NCI-H69 (cell line): ENCODE results near the gene DCST1.

Source experiments
- DNase-seq: peaks from one replicate; lab custom pipeline; 2025; lab: John Stamatoyannopoulos, UW

The DCST1 gene

DNA sequence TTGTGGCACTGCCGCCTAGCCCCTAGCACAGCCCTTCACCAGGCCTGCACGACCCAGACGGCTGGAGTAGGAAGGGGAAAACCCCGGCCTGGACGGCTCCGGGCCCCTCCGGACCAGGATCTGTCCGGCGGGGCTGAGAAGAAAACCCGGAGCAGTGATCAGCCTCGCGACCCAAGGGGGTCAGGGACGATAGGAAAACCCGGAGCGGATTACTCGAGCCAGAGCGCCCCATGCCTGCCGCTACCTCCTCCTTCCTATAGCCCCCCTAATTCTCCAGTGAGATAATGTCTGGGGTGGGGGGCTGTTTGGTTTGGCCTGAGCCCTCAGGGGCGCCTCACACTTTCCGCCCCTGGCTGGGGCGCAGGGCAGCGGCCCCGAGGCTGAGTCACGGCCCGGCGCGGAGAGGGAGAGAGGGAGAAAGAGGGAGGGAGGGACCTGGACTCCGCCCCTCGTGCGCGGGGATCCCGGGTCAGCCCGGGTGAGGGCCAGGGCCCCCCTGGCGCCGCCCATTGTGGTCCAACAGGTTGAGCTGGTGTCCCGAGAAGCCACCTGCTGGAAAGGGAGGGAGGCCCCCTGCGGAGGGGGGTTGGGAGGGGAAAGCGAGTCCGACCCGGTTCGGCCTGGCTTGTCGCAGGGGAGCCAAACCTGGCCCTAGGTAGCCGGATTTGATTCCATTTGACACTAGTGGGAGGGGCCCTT is 32.7 kb upstream of the DCST1 start:
- DNase-seq, result peak; percentile 97

DNA sequence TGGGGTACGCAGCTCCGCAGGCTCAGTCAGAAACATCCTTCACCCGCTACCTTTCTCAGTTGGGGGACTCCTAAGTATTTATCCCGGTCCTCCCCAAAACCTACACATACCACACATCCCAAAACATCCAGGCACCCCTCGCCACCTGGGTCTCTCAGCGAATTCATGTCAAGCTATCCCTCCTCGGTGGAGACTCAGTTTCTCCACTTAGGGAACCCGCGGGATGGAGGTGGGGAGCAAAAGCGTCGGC is 32.3 kb upstream of the DCST1 start:
- DNase-seq, result no peak

DNA sequence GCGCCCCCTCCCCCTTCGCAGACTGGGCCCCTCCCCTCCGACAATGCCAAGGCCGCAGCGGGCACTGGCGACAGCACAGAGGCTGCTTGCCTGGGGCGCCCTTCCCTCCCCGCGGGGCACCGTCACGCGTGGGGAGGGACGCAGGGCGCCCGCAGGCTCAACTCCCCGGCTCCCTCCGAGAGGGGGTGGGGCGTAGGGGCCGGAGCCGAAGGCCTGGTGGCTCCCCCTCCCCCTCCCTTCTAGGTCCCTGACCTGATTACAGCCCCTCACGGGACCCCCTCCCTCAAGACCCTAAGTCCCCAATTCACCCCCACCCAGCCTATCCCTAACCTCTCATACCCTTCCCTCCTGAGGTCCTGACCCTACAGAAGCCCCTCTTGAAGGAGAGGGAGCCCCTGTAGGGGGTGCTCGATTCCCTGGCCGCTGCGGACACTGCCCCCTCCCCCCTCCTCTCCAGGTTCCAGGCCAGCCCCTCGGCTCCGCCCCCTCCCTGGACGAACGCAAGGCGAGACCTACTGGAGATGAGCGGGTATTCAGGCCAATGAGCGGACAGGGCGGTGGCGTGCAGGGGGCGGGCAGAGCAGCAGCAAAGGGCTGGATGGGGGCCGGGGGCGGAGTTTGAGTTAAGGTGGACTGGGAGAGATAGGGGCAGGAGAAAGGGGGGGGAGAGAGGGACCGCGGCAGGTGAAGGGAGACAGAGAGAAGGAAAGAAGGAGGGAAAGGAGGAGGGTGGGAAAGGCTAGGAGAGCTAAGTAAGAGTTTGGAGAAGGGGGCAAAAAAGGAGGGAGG is 31.8 kb upstream of the DCST1 start:
- peak; percentile 100 for DNase-seq

DNA sequence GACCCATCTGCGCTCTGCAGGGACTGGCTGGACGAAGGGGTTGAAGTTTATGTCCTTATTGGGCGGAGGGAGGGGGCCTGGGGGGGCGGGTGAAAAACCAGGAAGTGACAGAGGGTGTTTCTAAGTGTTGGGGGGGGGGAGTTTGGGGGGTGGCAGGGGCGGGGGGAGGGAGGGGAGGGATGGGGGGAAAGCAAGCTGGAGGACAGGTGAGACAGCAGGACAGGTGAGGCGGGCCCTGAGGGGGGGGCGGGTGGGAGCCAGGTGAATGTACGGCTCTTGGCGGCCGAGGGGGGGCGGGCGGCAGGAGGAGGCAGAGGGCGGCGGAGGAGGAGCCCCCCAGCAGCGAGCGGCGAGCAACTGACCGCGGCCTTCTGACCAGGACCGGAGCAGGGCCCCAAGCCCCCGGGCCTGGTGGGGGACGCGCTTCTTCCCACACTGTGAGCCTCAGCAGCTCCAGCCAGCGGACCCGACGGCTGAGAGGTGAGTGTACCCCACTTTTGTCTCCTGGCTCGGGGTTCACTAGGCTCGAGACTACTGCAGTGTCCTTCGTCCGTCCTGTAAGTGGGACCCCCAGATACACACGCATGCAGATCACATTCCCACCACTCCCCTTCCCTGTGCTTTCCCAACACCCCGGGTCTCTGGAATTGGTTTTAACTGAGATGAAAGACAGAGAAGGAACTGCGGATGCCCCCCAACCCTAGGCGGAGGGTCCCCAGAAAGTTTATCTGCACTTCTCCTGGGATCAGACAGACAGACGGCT is 31.0 kb upstream of the DCST1 start, which contains the start of gene ZBTB7B:
ZBTB7B (plus strand) TSS at position 339 of the 763 bp plus-strand sequence. CDS start 11,859 bp downstream, outside the sequence.
- DNase-seq, result peak; percentile 68

DNA sequence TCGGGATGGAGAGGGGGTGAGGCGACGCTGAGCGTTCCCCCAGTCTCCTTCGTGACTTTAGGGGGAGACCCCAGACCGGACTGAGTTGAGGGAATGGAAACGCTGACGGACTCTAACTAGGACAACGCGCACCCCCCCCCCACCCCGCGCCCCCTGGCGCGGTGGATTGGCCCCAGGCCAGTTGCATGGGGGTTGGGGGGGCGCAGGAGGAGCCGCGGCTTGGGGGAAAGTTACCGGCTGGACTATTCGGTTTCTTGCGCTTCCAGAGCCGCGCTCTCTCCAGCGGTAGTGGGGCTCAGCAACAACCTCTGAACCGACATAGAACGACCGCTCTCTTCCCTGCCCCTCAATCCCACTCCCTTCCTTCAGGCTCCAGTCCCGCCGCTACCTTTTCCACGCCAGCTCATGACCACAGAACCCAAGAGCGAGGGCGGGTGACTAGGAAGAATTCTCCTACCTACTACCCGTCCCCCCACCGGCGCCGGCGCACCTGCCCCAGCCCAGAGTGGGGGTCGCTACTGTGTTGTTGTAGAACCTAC is 30.3 kb upstream of the DCST1 start:
- peak; percentile 82 for DNase-seq

DNA sequence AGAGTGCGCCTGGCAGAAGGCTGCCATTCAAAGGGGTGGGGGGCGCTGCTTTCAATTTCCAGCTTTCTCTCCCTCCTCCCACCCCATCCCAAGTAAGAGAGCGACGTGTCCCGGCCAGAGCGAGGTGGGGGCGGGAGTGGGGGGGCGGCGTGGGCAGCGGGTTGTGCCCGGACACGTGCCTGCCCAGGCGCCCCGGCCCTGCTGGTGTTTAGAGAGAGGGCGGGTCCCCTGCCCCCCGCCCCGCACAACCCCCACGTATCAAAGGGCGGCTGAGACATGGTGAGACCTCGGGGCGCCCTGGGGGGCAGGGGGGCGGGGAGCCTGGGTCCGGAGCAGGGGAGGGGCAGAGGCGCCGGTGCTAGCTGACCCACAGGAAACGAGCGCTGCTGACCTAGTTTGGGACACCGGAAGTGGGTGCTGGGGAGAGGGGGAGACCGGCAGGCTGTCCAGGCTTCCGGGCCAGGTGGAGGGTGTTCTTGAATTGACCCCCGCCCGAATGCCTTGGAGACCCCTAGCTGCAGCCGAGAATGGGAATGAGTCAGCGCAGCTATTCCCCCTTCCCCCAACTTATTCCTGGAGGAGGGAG is 29.8 kb upstream of the DCST1 start:
- peak; percentile 84 for DNase-seq

DNA sequence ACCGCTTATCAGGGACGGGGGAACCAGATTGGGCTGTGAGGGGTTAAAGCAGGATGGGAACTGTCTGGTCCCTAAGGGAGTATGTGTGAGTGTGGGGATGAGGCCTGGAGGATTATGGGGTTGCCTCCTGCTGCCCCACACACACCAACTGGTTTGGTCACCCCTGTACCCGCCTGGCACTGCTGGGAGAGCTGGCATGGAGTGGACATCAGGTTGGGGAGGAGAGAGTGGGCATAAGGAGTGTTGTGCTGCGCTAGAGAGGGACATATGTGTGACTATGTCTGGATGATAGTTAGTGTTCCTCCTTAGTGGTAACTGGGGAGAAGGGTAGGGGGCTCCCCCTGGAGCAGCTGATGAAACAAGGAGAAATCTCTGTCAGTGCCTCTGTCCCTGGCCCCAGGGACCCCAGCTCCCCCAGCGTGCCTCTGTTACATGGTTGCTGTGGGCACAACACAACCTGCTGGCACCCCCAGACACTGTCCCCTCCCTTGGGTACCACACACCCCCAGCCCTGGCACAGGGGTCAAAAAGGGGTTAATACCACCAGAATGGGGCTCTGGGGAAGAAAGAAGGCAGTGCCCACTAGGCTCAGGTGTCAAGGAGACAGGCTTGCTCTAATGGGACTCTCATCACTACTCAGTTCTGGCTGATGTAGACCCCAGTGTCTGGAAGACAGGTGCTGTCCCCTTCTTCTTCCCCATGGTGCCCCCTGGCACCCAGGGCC is 29.1 kb upstream of the DCST1 start:
- peak; percentile 69 for DNase-seq

DNA sequence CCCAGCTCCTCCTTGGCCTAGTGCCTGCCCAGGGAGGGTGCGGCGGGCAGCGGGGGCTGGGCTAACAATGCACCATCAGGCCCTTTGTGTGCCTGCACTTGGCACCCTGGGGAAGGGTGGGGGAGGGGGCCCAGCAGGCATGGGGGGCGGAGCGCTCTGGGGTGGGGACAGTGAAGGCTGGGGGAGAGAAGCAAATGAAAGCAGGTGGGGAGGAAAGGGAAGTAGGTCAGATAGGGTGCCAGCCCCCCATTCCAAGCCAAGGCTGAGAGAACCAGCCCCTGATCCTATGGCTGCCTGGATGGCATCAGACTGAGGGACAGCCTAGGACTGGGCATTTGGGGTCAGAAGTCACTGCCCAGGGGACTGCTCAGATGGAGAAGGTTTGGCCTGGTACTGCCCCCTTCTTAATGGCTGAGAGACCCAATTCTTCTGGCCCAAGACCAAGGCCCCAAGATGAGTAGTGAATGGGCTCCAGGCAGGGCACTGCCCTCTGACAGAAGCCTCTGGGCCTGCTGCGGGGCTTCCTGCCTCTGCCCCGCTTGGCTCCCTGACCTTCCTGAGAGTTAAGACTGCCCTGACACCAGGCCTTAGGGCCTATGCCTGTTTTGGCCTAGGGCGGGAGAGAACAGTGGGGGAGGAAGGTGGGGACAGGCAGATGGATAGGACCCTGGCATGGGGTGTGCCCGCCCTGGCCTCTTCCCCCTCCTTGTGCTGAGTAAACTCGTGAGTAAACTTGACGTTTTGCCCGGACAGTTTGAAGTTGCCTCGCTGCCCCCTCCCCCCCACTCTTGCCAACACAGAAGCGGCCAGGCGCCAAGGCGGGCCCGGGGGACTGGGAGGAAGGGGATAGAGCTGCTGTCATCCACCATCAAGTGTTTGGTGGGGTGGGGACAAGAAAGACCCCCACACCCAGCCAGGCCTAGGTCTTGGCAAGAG is 28.3 kb upstream of the DCST1 start:
- no peak for DNase-seq

DNA sequence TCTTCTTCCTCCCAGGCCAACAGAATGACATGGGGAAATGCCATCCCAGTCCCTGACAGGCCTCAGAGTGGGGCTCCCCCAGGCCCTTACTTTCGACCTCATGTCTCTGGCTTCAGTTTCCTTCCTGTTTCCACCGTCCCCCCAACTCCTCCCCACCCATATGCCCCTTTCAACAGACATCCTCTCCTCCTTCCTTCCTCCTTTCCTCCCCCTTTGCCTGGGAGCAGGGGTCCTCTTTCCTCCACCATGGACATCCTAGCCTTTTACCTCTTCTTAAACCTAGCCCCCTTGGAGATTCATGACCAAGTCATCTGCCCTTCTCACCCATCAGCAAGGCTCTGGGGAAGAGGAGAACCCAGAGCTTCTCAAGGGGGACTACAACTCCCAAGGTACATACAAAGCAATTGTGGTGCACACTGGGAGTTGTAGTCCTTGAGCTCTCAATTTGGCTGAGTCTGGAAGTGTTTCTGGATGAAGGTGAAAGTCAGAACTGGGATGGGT is 27.0 kb upstream of the DCST1 start:
- peak; percentile 23 for DNase-seq

DNA sequence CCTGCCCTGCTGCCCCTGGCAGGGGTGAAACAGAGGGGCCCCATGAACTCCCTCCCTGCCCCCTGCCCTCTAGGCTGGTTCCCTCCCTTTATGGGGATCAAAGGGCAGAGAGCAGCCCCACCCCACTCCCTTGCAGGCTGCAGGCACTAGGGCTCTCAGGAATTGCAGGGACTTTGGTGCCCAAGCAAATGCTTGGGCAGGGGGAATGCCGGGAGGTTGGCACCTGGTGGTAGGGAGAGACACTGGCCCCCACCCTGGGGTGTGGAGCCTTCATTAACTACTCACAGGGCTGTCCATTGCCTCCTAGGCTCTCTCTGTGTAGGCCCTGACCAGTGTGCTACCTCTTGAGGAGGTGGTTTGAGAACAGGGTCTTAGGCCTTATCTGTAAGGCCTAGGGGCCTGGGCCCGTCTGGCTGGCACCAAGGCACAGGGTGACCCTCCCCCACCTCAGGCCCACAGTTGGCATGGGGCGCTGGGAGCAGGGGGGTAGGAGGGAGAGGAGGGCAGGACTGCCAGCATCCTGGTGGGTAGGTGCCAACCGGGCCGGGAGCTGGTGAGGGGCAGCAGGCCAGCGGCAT is 26.3 kb upstream of the DCST1 start:
- no peak for DNase-seq

DNA sequence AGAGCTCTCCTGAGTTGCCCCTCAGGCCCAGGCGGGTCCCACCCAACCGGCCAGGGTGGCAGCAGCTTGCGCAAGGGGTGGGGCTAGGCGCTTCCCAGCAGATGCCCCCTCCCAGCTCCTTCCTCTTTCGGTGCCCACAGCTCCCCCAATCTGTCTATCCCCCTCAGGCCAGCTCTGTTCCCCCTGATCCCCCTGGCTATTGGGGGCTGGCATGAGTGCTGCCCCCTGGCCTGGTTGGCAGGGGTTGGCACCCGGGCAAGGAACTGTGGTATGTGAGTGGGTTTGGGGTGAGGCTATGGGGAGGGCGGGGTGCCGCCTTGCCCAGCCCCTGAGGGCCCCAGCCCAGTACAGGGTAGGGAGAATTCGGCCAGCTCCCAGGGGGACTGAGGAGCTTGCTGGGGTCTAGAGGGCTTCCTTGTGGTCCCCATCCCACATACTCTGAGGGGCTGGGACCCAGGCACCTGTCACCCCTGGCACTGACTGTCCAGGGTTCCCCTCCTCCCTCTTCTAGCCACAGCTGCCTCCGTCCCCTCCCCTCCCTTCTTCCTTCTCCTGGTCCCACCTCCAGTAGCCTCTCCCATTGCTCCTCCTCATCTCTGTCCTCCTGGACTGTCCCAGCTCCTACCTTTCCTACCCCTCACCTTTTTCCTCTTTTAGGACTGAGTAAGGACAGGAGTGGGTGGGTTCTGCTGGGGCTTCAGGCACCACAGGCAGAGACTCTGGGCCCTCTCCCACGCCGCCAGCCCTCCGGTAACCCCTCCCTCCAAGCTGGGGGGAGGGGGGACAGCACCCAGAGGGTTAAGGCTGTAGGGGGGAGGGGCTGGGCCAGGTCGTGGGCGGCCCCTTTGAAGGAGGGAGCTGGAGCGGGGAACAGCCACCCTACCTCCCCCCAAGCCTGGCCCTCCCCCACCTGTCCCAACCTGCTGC is 25.3 kb upstream of the DCST1 start:
- no peak for DNase-seq

DNA sequence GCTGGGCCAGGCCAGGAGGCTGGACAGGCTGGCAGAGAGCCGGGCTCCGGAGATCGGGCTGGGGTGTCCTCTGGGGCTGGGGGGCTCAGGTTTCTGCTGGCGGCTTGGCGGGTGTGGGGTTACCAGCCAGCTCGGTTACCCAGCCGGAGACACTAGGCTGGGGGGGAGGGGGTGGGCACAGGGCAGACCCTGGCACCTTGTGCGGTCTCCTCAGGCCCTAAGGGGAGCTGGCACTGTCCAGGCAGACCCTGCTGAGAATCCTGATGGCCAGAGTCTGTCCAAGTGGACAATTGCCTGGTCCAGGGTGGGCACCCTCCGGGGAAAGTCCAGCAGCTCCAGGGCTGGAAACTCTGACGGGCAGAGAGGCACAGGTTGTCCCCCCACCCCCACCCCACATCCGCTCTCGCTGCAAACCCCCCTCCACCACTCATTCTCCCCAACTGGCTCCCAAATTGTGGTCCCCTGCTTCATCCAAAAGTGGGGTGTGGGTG is 24.4 kb upstream of the DCST1 start:
- no peak for DNase-seq

DNA sequence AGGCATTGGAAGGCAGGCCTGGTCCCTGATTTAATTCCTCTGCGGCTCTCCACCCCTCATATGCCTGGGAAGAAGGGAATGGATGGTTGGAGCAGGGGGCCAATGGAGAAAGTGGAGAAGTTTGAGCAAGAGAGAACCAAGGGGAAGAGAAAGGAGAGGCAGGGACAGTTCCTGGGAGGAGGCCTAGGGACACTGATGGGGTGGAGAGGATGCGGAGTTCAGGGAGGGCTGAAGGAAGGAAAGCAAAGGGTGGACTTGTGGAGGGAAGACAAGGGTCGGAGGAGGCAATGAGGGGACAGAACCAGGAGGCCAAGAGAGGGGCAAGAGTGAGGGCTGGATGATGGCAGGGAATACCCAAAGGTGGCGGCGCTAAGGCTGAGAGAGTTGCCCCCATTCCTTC is 23.9 kb upstream of the DCST1 start:
- DNase-seq, result no peak

DNA sequence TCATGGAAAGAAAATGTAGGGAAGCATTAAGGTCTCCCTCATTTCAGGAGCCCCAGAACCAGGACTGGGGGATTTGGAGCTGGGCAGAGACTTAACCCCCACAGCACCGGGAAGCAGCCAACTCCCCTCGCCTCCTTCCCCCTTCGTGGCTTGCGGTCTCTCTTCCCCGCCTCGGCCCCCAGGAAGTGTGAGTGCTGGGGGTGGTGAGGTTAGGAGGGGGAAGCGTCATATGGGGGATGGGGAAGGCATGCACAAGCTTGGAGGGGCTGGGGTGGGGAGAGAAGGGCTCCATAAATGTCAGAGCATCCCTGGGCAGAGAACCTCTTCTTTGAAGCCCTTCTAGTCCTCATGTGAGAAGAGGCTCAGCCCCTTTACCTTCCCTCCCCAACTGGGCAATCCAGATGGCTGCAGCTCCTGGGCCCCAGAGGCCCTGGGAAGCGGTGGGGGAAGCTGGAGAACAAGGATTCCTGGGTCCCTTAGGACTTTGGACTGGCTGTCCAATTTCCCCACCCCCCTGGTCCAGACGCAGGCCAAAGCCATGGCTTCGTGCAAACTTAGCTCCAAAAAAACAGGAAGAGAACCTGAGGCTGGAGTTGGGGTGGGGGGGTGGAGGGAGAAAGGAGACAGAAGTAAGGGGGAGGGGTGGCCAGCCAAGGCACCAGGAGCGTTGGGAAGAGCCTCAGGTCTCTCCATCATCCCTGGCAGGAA is 23.3 kb upstream of the DCST1 start:
- DNase-seq, result peak; percentile 27

DNA sequence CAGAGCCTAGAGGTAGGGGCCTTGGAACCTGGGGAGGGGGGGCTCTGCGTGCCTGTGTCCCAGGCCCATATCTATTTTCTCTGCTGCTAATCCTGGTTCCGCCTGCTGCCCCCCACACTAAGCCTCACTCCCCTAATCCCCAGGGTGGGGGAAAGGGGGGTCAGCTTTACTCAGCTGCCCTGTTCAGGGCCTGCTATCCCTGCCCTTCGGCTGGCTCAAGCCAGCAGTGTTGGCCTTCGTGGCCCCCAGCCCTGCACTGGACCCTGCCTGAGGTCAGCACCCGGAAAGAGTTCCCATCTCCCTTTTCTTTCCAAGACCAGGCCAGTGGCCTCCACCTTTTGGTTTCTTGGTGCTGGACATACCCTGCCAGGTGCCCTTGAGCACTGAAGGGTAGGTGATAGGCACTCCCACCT is 22.6 kb upstream of the DCST1 start:
- no peak for DNase-seq

DNA sequence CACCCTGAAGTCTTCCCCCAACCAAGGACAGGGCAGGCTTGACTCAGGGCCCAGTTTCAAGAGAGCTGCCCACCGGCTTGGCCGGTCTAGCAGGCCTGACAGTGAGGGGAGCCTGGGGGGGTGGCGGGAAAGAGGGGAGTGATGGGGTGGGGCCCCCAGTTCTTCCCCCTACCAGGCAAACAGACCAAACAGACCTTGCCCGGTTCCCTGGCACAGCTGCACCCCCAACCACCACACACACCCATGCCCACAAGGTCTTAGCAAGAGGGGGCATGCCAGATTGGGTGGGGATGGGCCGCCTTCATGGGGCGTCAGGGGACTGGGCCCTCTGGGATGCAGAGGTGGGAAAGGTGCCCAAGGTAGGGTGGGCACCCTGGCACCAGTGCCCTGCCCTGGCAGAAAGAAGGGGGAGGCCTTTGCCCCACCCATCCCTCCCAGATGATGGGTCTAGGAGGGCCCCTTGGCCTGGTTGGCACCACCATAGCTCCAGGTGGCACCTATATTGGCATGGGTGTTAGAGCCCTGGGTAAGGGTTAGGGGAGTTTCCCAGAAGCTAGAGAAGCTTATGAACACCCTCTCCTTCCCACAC is 22.1 kb upstream of the DCST1 start:
- DNase-seq, result no peak

DNA sequence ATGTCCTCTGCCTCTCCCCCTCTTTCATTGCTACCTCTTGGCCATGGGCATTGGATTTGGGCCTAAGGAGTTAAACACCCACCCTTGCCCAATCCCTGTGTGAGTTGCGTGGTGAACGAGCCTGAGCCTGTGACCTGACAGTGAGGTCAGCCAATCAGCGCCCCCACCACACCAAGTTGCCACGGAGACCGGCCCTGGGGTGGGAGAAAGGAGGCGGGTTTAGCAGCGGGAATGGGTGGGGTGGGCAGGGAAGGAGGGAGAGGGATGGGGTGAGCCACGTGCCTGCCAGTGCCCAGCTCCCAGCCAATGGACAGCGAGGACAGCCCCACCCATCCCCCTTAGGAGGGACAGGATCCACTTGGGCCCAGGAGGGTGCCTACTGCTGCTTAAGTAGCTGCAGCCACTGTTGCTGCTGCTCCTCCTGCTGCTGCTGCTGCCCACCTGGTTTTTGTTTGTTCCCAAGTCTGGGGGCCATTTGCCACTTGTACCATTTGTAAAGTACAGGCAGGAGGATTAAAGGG is 21.5 kb upstream of the DCST1 start:
- peak; percentile 96 for DNase-seq
